HG02970 (cell line): ENCODE measurements around the gene PPFIBP2.

Experiments used
- ATAC-seq: cut with Tn5 transposase; IDR thresholded peaks from one replicate; pipeline ENCODE4 v1.9.1; 2021; ENCODE audit warnings: mild to moderate bottlenecking, moderate library complexity, moderate number of reproducible peaks; ENCODE audit not compliant: unreplicated experiment, low FRiP score

The PPFIBP2 gene

GRCh38 chr11:7546324-7546791 lies 32.6 kb downstream of the PPFIBP2 start:
- ATAC-seq, result no peak

- no peak for ATAC-seq
Measured at GRCh38 chr11:7547687-7548086, 33.9 kb downstream of the PPFIBP2 start.

GRCh38 chr11:7548659-7549274 lies 35.0 kb downstream of the PPFIBP2 start:
- ATAC-seq, result no peak

- no peak for ATAC-seq
Measured at GRCh38 chr11:7549681-7550080, 35.9 kb downstream of the PPFIBP2 start.

GRCh38 chr11:7551571-7551970 lies 37.8 kb downstream of the PPFIBP2 start:
- ATAC-seq, result no peak

GRCh38 chr11:7552666-7553065 lies 38.9 kb downstream of the PPFIBP2 start:
- ATAC-seq, result no peak

GRCh38 chr11:7555052-7555699 lies 41.4 kb downstream of the PPFIBP2 start:
- no peak for ATAC-seq

GRCh38 chr11:7558046-7558445 lies 44.2 kb downstream of the PPFIBP2 start:
- no peak for ATAC-seq

GRCh38 chr11:7559398-7560283 lies 45.8 kb downstream of the PPFIBP2 start:
- no peak for ATAC-seq

GRCh38 chr11:7561562-7561961 lies 47.8 kb downstream of the PPFIBP2 start:
- no peak for ATAC-seq

- ATAC-seq, result no peak
Measured at GRCh38 chr11:7563281-7563680, 49.5 kb downstream of the PPFIBP2 start.

GRCh38 chr11:7564803-7565202 lies 51.0 kb downstream of the PPFIBP2 start:
- ATAC-seq, result no peak

- no peak for ATAC-seq
Measured at GRCh38 chr11:7567311-7567710, 53.5 kb downstream of the PPFIBP2 start.

- no peak for ATAC-seq
Measured at GRCh38 chr11:7569044-7569443, 55.2 kb downstream of the PPFIBP2 start.

- no peak for ATAC-seq
Measured at GRCh38 chr11:7570241-7570640, 56.4 kb downstream of the PPFIBP2 start.

GRCh38 chr11:7570938-7571521 lies 57.2 kb downstream of the PPFIBP2 start:
- ATAC-seq, result no peak

- ATAC-seq, result no peak
Measured at GRCh38 chr11:7571640-7572000, 57.8 kb downstream of the PPFIBP2 start.

GRCh38 chr11:7572001-7572712 lies 58.4 kb downstream of the PPFIBP2 start:
- no peak for ATAC-seq

- no peak for ATAC-seq
Measured at GRCh38 chr11:7573193-7573557, 59.4 kb downstream of the PPFIBP2 start.

GRCh38 chr11:7573558-7574296 lies 59.9 kb downstream of the PPFIBP2 start:
- ATAC-seq, result no peak
